NB4 (cell line): ENCODE measurements around the gene BTG4.

Source experiments
- CTCF ChIP-seq: IDR thresholded peaks from one replicate; pipeline ENCODE4 v1.5.1; 2012; ENCODE audit warnings: low read depth, low read length
- MAX ChIP-seq: IDR thresholded peaks from 2 replicates; pipeline ENCODE4 v1.6.1; 2011; ENCODE audit warnings: low read depth, low read length
- POLR2A ChIP-seq: IDR thresholded peaks from 2 replicates; pipeline ENCODE4 v1.6.1; 2011; ENCODE audit warnings: mild to moderate bottlenecking; ENCODE audit not compliant: insufficient read length; ENCODE audit errors: extremely low read depth

GRCh38 chr11:111559800-111560464 lies 47.7 kb upstream of the BTG4 start:
- no peak for TF ChIP-seq MAX
- TF ChIP-seq CTCF: no peak
- TF ChIP-seq POLR2A: no peak
